ENCODE measurements around the gene CBX7.

The CBX7 gene

DNA sequence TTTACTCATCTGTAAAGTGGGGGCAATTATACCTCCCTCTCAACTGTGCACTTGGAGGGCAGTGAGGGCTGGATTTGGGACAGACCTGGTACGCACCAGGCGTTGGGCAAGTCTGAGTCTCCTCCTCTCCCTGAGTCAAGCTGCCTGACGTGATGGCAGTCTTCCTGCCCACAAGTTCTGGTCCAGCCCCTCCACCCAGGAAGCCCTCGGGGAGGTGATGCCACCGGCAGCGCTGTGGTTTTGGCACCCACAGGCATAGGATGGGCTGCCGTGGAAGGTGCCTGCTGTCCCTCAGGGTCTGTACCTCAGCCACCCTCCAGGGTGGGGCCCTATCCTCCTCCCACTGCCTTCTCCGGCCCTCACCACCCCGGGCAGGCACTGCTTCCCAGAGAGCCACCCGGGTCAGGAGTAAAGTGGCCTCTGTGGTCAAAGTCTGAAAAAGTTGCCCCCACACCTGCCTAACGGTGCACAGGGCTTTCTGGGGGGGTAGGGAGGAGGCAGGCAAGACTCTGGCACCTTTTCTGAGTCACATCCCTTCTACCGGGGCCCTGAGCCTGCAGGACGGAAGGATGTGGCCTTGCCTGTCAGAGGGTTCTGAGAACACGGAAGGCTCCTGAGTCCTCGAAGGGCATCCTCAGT lies 61.9 kb downstream of the CBX7 start:
- peak; percentile 58 for DNase-seq

- DNase-seq, result no peak
Observed at GRCh38 chr22:39089928-39090327, 62.6 kb downstream of the CBX7 start.

DNA sequence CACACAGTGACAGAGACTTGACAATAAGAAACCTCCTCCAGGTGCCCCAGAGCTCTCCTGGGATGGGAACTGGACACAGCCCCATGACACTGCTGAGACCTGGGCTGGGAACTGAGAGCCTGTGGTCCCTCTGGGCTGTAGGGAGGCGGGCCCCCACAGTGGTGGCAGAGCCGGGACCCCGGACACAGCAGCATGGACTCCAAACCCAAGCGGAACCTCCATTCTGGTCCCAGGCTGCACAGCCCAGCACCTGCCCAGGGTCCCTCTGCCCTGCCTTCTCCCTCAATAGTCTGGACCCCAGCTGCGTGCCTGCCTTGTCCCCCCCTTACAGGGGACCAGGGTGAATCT lies 63.8 kb downstream of the CBX7 start:
- no peak for DNase-seq

- DNase-seq, result no peak
Observed at GRCh38 chr22:39087881-39088684, 64.4 kb downstream of the CBX7 start.

GRCh38 chr22:39087098-39087497 lies 65.4 kb downstream of the CBX7 start:
- DNase-seq, result no peak

DNA sequence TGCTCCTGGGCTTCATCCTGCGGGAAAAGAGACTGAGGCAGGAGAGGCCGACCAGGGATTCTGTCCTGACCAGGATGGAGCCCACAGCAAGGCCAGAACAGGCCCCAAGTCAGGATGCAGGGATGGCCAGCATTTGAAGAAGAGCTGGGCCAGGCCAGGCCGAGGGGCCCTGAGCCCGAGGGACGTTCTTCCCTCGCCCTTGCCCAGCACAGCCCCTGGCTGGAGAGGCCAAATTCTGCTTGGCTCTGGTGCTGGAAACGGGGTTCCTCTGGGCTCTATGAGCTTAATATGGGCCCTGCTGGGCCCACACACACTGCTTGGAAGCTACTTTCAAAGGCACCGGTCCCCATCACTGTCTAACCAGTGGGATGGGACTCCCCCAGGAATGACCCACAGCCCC lies 67.8 kb downstream of the CBX7 start:
- DNase-seq, result no peak

GRCh38 chr22:39083212-39084165 lies 69.0 kb downstream of the CBX7 start:
- DNase-seq, result no peak

DNA sequence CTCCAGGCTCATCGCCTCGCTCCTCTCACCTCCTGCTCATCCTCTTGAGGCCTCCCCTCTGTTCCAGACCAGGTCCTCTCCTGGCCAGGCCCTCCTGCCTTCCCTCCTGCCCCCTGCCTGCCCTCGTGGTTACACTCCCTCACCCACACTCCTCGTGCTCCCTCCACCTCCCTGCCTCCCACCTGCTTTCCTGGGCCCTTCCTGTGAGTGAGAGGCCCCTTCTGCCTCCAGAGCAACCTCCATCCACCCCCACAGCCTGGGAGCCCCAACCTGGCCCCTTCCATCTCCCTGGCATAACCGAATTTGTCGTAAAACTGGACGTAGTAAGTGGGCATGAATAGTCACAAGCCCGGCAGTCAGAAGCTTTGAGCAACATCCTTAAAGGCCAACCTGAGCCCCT lies 70.9 kb downstream of the CBX7 start:
- no peak for DNase-seq

DNA sequence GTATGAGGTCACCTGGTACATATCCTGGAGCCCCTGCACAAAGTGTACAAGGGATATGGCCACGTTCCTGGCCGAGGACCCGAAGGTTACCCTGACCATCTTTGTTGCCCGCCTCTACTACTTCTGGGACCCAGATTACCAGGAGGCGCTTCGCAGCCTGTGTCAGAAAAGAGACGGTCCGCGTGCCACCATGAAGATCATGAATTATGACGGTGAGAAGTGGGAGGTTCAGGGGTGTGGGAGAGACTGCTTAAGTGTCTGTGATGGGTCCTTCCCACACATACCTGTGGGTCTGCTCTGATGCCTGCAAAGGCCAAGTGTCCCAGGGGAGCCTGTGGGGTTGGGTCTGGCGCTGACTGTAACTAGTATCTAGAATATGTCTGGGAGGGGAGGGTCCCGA lies 71.5 kb downstream of the CBX7 start:
- DNase-seq, result no peak
